Bronchial epithelial cell (primary cell): Measurements from ENCODE around the gene DNAJC2. TPM values are rescaled to one million over a fixed set of nuclear protein-coding genes. Genes with fewer than 3 reads are reported as not detected.
"Not testable (repeated sequence)": the region's sequence is repeated elsewhere in the genome, so short reads cannot be mapped to it uniquely, and the experiment has no call there.

ENCODE experiments used
- DNase-seq: peaks from one replicate; pipeline ENCODE4 v3.0.0-alpha.2; 2010; ENCODE audit warnings: low read depth
- FAIRE-seq: peaks from 2 replicates; lab custom pipeline; 2011; peaks lifted over from hg19 to GRCh38; lab: Jason Lieb, UNC
- H3K27me3 ChIP-seq: 2 replicates; pipeline ENCODE4 v1.5.1; 2011; ENCODE audit warnings: low read length; ENCODE audit not compliant: control insufficient read depth, insufficient read depth
- H3K36me3 ChIP-seq: 2 replicates; pipeline ENCODE4 v1.5.1; 2011; ENCODE audit warnings: low read length; ENCODE audit not compliant: control insufficient read depth, insufficient read depth
- H3K4me3 ChIP-seq: 2 replicates; pipeline ENCODE4 v1.5.1; 2011; ENCODE audit warnings: mild to moderate bottlenecking, low read depth, low read length, control low read depth
- total RNA-seq: library from RNA; depleted of rRNA; stranded (reverse); fragments of >200 nt; gene quantifications from 2 replicates; pipeline ENCODE4 v1.2.1, GENCODE V29; 2014

The DNAJC2 gene
- total RNA-seq, 1 donor from 2014 or later: 16.8 TPM

GRCh38 chr7:103279963-103280802, 64.4 kb downstream of the DNAJC2 start:
- not testable (repeated sequence) for H3K36me3 ChIP-seq, FAIRE-seq, DNase-seq, H3K27me3 ChIP-seq
- peak overlapping the region; percentile 39 for H3K4me3 ChIP-seq

- H3K27me3 ChIP-seq, DNase-seq, FAIRE-seq, H3K36me3 ChIP-seq: not testable (repeated sequence)
- H3K4me3 ChIP-seq: peak overlapping the region; percentile 39
Measured at GRCh38 chr7:103279636-103279962, 65.0 kb downstream of the DNAJC2 start.

GRCh38 chr7:103278195-103278594, 66.4 kb downstream of the DNAJC2 start:
- FAIRE-seq, H3K36me3 ChIP-seq, H3K4me3 ChIP-seq, DNase-seq, H3K27me3 ChIP-seq: not testable (repeated sequence)

- H3K27me3 ChIP-seq, H3K4me3 ChIP-seq, FAIRE-seq, DNase-seq, H3K36me3 ChIP-seq: not testable (repeated sequence)
Measured at GRCh38 chr7:103274867-103275266, 69.7 kb downstream of the DNAJC2 start.

GRCh38 chr7:103273374-103273773, 71.2 kb downstream of the DNAJC2 start:
- H3K36me3 ChIP-seq, DNase-seq, H3K4me3 ChIP-seq, FAIRE-seq, H3K27me3 ChIP-seq: not testable (repeated sequence)

- H3K36me3 ChIP-seq, H3K4me3 ChIP-seq, FAIRE-seq: not testable (repeated sequence)
Measured at GRCh38 chr7:103266229-103266628, 78.3 kb downstream of the DNAJC2 start.

GRCh38 chr7:103264054-103264453, 80.5 kb downstream of the DNAJC2 start:
- DNase-seq, H3K36me3 ChIP-seq, FAIRE-seq, H3K27me3 ChIP-seq, H3K4me3 ChIP-seq: not testable (repeated sequence)

More at GRCh38 chr7:103266229-103266628, 78.3 kb downstream of the DNAJC2 start:
- H3K27me3 ChIP-seq, DNase-seq: not testable (repeated sequence)

Other genes starting within 250 kb of the DNAJC2 start
- gene NAPEPLD, start 195.7 kb downstream of the DNAJC2 start, total RNA-seq: 1.4 and 2.6 TPM in 2 replicates
- 31.2 and 48.7 TPM in 2 replicates for gene PMPCB, start 47.3 kb downstream of the DNAJC2 start, total RNA-seq
- 182 and 186 TPM in 2 replicates for gene PSMC2, start 2.9 kb upstream of the DNAJC2 start, total RNA-seq
- gene SLC26A5, start 101.4 kb upstream of the DNAJC2 start, total RNA-seq: not detected in 2 replicates